AG04450 (cell line): ENCODE data around the gene TRMT112. TPM values are rescaled to one million over a fixed set of nuclear protein-coding genes. Genes with fewer than 3 reads are reported as not detected.

Experiments used
- CTCF ChIA-PET: fragments of 300-600, 350-600 bp; formaldehyde crosslinking; extraction: SDS; loops from one replicate; lab custom pipeline; 2022; ENCODE audit warnings: antibody characterized with exemption, inconsistent platforms; lab: Charles Lee
- POLR2A ChIA-PET: fragments of 350-600 bp; formaldehyde crosslinking; extraction: SDS; loops from one replicate; lab custom pipeline; 2021; ENCODE audit warnings: antibody characterized with exemption, inconsistent platforms; lab: Yijun Ruan, JAX
- DNase-seq: peaks from one replicate; pipeline ENCODE4 v3.0.0-alpha.2; 2011; ENCODE audit warnings: low read depth, low spot score
- H3K27ac ChIP-seq: one replicate; pipeline ENCODE4 v1.5.1; 2012; ENCODE audit warnings: low read depth, low read length, control low read depth
- H3K27me3 ChIP-seq: one replicate; pipeline ENCODE4 v1.6.0; 2012; ENCODE audit warnings: low read length; ENCODE audit not compliant: control insufficient read depth, insufficient read depth
- H3K4me3 ChIP-seq: 2 replicates; pipeline ENCODE4 v1.5.1; 2011; ENCODE audit warnings: mild to moderate bottlenecking, low read depth, low read length, control low read depth
- H3K9me3 ChIP-seq: 2 replicates; pipeline ENCODE4 v1.5.1; 2012; ENCODE audit warnings: low read length; ENCODE audit not compliant: control insufficient read depth, insufficient read depth
- CTCF ChIP-seq: IDR thresholded peaks from 2 replicates; pipeline ENCODE4 v1.5.1; 2011; ENCODE audit warnings: low read depth, low read length, control low read depth, inconsistent platforms
- polyA plus RNA-seq: library from polyadenylated mRNA; depleted of rRNA; stranded (reverse); fragments of >200 nt; gene quantifications from 2 replicates; pipeline ENCODE4 v1.2.3, GENCODE V29; 2011

TRMT112 gene
- polyA plus RNA-seq, 1 experiment: 194 TPM

GRCh38 chr11:64341851-64342791 lies 24.8 kb upstream of the TRMT112 start:
- peak; percentile 32 for TF ChIP-seq CTCF
- ChIA-PET POLR2A (interaction anchor here (0.5 to 1.5 kb wide), 8 partner anchors 9 to 167 kb away, joined by 3 to 12 read pairs (median 4); partner anchors contain the start of genes PRDX5 and TRMT112), CTCF (interaction anchor here (0.6 to 4.9 kb wide), 8 partner anchors 10 to 224 kb away, joined by 3 to 86 read pairs (median 4); partner anchors contain the start of genes PRDX5 and TRMT112)
- peak; percentile 42 for DNase-seq
- H3K27ac ChIP-seq: peak overlapping the region; percentile 57
- peak overlapping the region; percentile 51 for H3K4me3 ChIP-seq
- H3K27me3 ChIP-seq: no peaks in the 10 kb centered on the region
- H3K9me3 ChIP-seq: peaks cover 4% of the 10 kb centered on the region; the same call in 1 of the 2 replicates

- DNase-seq: no peak
- peaks cover 4% of the 10 kb centered on the region; the same call in 1 of the 2 replicates for H3K9me3 ChIP-seq
- TF ChIP-seq CTCF: no peak
- ChIA-PET POLR2A (interaction anchor here (0.5 to 1.5 kb wide), 4 partner anchors 14 to 166 kb away, joined by 3 to 4 read pairs (median 4); no protein-coding TSS in a partner anchor), CTCF (interaction anchor here (0.6 to 4.9 kb wide), 4 partner anchors 9 to 225 kb away, joined by 4 to 86 read pairs (median 12); partner anchors contain the start of genes PRDX5 and TRMT112)
- no peak overlapping the region for H3K27ac ChIP-seq
- no peak overlapping the region for H3K4me3 ChIP-seq
- no peaks in the 10 kb centered on the region for H3K27me3 ChIP-seq
Observed at GRCh38 chr11:64341429-64341828, 24.1 kb upstream of the TRMT112 start.

GRCh38 chr11:64340671-64341335 lies 23.4 kb upstream of the TRMT112 start:
- H3K27me3 ChIP-seq: no peaks in the 10 kb centered on the region
- DNase-seq: no peak
- ChIA-PET CTCF (interaction anchor here (1.2 to 4.9 kb wide), 3 partner anchors 8 to 23 kb away, joined by 4 to 86 read pairs (median 19); partner anchors contain the start of genes PRDX5 and TRMT112), POLR2A (no interaction called here)
- H3K9me3 ChIP-seq: peaks cover 4% of the 10 kb centered on the region; the same call in 1 of the 2 replicates
- H3K27ac ChIP-seq: no peak overlapping the region
- H3K4me3 ChIP-seq: no peak overlapping the region
- TF ChIP-seq CTCF: no peak

DNA sequence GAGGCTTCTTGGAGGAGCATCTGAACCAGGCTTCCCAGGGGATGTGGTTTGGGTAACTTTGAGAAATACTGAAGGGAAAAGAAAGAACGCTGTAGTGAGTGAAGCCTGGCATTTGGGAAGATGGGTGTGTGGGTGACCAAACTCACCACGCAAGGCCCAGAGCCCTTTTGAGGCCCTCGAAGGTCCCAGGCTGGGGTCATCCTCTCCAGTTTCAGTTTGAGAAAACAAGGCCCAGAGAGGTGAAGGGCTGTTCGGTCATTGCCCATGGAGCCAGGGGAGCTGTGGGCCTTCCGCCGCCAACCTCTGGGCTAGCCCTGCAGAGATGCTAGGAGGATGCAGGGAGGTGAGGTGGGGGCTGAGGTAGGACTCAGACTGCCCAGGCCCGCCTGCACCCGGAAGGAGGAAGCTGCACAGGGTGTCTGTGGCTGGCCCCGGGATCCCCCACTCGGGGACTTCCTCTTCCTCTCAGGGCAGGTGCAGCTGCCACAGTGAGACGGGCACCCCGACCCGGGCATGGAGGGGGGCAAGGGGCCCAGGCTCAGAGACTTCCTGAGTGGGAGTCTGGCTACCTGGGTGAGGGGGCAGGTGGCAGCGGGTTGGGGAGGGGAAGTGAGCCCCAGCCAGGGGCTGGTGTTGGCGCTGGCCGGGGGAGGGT lies 22.5 kb upstream of the TRMT112 start, which contains the start of gene CCDC88B:
Gene CCDC88B, plus strand, starts transcription at position 451 of the 655 bp plus-strand sequence. Its CDS starts 63 bp downstream, at position 514.
- Histone ChIP-seq H3K4me3 (no peak within 1 kb of the TSS), H3K27me3 (no peaks in the 10 kb centered on the region), H3K27ac (no peak within 1 kb of the TSS), H3K9me3 (peaks cover 4% of the 10 kb centered on the region; the same call in 1 of the 2 replicates)
- no peak for DNase-seq
- TF ChIP-seq CTCF: no peak
- CTCF ChIA-PET: interaction anchor here (4.9 kb wide), 1 partner anchor 16 kb away, joined by 86 read pairs; no protein-coding TSS in a partner anchor
- POLR2A ChIA-PET: no interaction called here
